Lower lobe of right lung (tissue), 2 donors: Measurements from ENCODE around the gene SC5D. TPM values are rescaled to one million over a fixed set of nuclear protein-coding genes. Genes with fewer than 3 reads are reported as not detected.

ENCODE experiments used
- ATAC-seq, 2 donors: fragments of 200-7000 bp; cut with Tn5 transposase; one replicate each; pipeline ENCODE4 v1.9.1; 2020 to 2022; ENCODE audit warnings: mild to moderate bottlenecking in 2 of 2, moderate library complexity in 2 of 2
- DNase-seq: peaks from one replicate; pipeline ENCODE4 v3.0.0-alpha.2; 2020
- H3K27ac ChIP-seq: fragments of 200-600 bp; one replicate; pipeline ENCODE4 v1.8.0; 2022
- H3K27me3 ChIP-seq: fragments of 200-600 bp; one replicate; pipeline ENCODE4 v1.8.0; 2022; ENCODE audit warnings: low read depth
- H3K36me3 ChIP-seq: fragments of 200-600 bp; one replicate; pipeline ENCODE4 v1.8.0; 2022; ENCODE audit warnings: mild to moderate bottlenecking
- H3K4me1 ChIP-seq: fragments of 200-600 bp; one replicate; pipeline ENCODE4 v1.8.0; 2022
- H3K4me3 ChIP-seq: fragments of 200-600 bp; one replicate; pipeline ENCODE4 v1.8.0; 2022; ENCODE audit warnings: mild to moderate bottlenecking
- H3K9me3 ChIP-seq: fragments of 200-600 bp; one replicate; pipeline ENCODE4 v1.8.0; 2022
- intact Hi-C: fragments of 100-400 bp; cut with DNase I; formaldehyde crosslinking; loops from one replicate; pipeline ENCODE4 v1.11.0; 2022
- total RNA-seq: library from RNA; stranded (reverse); fragmentation: NEBNext Ultra II Directional; extraction: Animal tissue kit (Norgen Biotek cat#: 25700); gene quantifications from one replicate; pipeline ENCODE4 v1.2.1, GENCODE V29; 2021
- TF ChIP-seq, protein P1 (sequence below): fragments of 200-600 bp; IDR thresholded peaks from one replicate; pipeline ENCODE4 v1.8.0; 2022; ENCODE audit warnings: antibody characterized with exemption, mild to moderate bottlenecking
- donor health status: DM: no; HTN: yes; CAD: no; lungs with severe emphysema.

Gene SC5D
- total RNA-seq, 1 donor from 2014 or later, result 56.0 TPM

- Histone ChIP-seq H3K36me3 (no peaks in the 10 kb centered on the region), H3K27me3 (peaks cover 5% of the 10 kb centered on the region), H3K4me1 (peaks cover 5% of the 10 kb centered on the region), H3K4me3 (no peak overlapping the region), H3K9me3 (no peaks in the 10 kb centered on the region), H3K27ac (no peak overlapping the region)
- intact Hi-C loops, result no loop called here
- DNase-seq (no peak), ATAC-seq (no peak)
- TF ChIP-seq, protein P1, sequence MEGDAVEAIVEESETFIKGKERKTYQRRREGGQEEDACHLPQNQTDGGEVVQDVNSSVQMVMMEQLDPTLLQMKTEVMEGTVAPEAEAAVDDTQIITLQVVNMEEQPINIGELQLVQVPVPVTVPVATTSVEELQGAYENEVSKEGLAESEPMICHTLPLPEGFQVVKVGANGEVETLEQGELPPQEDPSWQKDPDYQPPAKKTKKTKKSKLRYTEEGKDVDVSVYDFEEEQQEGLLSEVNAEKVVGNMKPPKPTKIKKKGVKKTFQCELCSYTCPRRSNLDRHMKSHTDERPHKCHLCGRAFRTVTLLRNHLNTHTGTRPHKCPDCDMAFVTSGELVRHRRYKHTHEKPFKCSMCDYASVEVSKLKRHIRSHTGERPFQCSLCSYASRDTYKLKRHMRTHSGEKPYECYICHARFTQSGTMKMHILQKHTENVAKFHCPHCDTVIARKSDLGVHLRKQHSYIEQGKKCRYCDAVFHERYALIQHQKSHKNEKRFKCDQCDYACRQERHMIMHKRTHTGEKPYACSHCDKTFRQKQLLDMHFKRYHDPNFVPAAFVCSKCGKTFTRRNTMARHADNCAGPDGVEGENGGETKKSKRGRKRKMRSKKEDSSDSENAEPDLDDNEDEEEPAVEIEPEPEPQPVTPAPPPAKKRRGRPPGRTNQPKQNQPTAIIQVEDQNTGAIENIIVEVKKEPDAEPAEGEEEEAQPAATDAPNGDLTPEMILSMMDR, result no peak
Observed at GRCh38 chr11:121350314-121351082, 57.9 kb downstream of the SC5D start.

DNA sequence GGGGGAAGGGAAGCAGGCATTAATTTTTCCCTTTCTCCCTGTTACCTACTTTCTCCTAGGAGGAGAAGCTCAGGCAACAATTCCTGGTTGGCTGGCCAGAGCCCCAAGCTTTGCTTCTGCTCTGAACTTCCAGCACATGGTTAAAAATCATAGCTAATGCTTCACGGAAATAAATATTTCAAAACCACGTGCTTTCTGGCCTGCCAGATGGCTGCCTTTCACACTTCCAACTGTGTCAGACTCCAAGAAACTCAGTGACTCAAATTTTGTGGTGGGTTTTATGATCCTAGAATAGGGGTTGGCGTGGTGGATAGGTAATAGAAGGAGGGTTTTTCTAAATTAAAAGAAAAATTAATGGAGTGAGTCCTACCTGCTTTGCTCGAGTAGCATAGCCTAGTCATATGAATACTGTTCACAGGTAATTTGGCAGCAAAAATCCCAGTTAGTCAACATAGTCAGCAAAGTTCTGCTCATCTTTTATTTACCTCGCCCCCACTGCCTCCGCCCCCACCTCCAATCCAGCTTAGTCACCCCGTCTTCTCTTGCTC lies 58.6 kb downstream of the SC5D start:
- no peak for ATAC-seq

DNA sequence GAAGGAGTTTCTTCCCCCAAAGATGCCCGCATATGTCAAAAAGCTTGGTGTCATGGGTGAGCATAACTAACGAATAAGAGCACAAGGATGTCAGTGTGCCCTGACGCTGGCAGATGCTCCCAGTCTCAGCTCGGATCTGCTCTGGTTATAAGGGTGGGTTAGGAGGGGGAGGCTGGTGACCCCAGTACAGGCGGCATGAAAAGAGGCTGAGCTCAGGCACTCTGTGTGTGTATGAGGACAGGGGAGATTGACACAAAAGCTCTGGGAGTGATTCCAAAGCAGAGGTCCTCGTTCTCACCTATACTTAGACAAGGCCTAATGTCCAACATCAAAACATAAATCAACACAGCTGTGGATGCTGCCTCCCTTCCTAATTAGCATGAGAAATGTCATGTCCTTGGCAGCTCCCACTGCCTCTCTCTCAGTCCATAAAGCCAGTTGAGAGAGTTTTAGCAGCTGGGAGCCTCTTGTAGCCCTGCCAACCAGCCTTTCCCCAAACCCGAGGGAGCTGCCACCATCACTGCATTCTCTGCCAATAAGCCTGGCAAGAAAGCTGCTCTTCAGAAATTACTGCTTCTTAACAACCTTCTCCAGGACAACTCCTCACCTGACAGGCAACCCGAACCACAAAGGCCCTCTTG lies 59.8 kb downstream of the SC5D start:
- Histone ChIP-seq H3K4me1 (peaks cover 5% of the 10 kb centered on the region), H3K9me3 (no peaks in the 10 kb centered on the region), H3K27ac (no peak overlapping the region), H3K27me3 (peaks cover 5% of the 10 kb centered on the region), H3K4me3 (no peak overlapping the region), H3K36me3 (no peaks in the 10 kb centered on the region)
- ATAC-seq, result no peak
- intact Hi-C loops, result no loop called here
- no peak for DNase-seq
- TF ChIP-seq, protein P1, result no peak

More for the DNA sequence above, 58.6 kb downstream of the SC5D start:
- H3K9me3 ChIP-seq, result no peaks in the 10 kb centered on the region
- H3K4me1 ChIP-seq, result peaks cover 5% of the 10 kb centered on the region
- TF ChIP-seq, protein P1, result no peak
- H3K27me3 ChIP-seq, result peaks cover 5% of the 10 kb centered on the region
- H3K27ac ChIP-seq, result no peak overlapping the region
- no peak overlapping the region for H3K4me3 ChIP-seq
- no peaks in the 10 kb centered on the region for H3K36me3 ChIP-seq
- intact Hi-C loops, result no loop called here
- DNase-seq, result no peak

DNA sequence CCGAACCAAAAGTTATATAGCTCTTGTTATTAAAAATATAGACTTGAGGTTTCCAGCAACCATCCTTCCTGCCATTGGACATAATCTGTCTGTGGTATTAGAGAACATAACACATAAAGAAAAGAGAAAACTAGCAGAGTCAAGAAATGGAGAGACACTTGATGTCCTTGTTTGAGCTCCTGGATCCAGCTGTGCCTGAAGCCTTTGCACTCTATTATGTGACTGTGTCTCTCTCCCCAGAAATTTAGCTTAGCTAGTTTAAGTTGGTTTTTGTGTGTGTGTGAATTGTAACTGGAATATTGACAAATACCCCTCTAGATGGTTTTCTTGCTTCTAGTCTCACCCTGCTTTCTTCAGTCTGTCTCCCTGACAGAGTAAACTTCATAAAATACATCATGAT lies 61.6 kb downstream of the SC5D start:
- intact Hi-C loops, result no loop called here

GRCh38 chr11:121356357-121356756 lies 63.8 kb downstream of the SC5D start:
- ATAC-seq (no peak), DNase-seq (no peak)
- Histone ChIP-seq H3K36me3 (no peaks in the 10 kb centered on the region), H3K27me3 (no peaks in the 10 kb centered on the region), H3K4me3 (no peak overlapping the region), H3K27ac (no peak overlapping the region), H3K9me3 (no peaks in the 10 kb centered on the region), H3K4me1 (no peaks in the 10 kb centered on the region)
- TF ChIP-seq, protein P1, result no peak
- intact Hi-C loops, result no loop called here

More for the DNA sequence above, 61.6 kb downstream of the SC5D start:
- TF ChIP-seq, protein P1, result no peak
- DNase-seq (no peak), ATAC-seq (no peak)
- H3K4me1 ChIP-seq, result peaks cover 5% of the 10 kb centered on the region
- no peak overlapping the region for H3K27ac ChIP-seq
- no peaks in the 10 kb centered on the region for H3K9me3 ChIP-seq
- no peaks in the 10 kb centered on the region for H3K36me3 ChIP-seq
- H3K27me3 ChIP-seq, result peaks cover 2% of the 10 kb centered on the region
- H3K4me3 ChIP-seq, result no peak overlapping the region

Other genes starting within 250 kb of the SC5D start
- gene TECTA, start 191.5 kb upstream of the SC5D start, total RNA-seq, result 0.59 TPM
- gene SORL1, start 159.5 kb downstream of the SC5D start, total RNA-seq, result 74.0 TPM